G401.6 (cell line): ENCODE data around the gene TIMP1.

Source experiments
- FAIRE-seq: peaks from 2 replicates; lab custom pipeline; 2012; peaks lifted over from hg19 to GRCh38; lab: Jason Lieb, UNC

Gene TIMP1

DNA sequence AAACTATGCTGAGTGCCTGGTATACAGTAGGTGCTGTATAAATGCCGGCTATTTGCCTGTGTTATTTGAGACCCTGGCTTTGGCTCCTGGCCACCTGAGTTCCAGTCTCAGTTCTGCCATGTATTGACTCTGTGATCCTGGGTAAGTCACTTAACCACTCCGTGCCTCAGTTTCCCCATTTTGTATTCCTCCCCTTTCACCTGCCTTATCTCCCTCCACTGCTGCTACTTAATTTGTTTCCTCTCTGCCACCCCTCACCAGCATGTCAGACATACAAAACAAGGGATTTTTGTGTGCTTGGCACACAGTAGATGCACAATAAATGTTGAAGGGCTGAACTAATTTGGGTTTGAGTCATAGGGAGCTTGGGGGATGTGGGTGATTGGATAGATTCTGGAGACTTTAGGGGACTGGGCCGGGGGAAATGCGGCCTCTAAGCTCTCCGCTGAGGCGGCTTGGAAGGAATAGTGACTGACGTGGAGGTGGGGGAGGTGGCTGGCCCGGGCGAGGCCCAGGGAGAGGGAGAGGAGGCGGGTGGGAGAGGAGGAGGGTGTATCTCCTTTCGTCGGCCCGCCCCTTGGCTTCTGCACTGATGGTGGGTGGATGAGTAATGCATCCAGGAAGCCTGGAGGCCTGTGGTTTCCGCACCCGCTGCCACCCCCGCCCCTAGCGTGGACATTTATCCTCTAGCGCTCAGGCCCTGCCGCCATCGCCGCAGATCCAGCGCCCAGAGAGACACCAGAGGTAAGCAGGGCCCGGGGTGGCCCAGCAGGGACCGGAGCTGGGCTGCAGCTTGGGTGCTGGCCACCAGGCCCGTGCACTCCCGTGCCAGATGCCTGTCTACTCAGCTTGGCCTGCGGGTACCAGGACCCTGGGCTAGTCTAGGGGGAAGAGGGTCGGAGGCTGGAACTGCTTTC is at the start of gene TIMP1:
Gene TIMP1, plus strand, starts transcription at position 706 of the 917 bp plus-strand sequence. CDS start 980 bp downstream, outside the sequence.
- peak; percentile 98 for FAIRE-seq

DNA sequence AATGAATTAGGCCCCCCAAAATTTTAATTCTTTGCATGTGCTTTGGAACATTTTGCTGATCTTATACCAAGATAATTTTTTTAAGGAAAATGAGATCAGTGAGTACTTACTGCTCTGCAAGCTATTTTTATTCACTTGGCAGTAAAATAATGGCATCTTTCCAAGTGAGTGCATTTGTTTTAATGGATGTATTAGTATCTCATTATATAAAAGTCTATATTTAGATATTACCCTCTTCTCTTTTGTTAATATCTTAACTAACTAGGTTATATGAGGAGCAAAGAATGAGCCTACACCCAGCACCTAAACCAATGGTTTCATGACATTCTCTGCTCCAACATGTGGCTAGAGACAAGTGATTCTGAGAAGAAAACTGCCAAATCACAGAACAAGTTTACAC is 42.4 kb upstream of the TIMP1 start:
- FAIRE-seq: no peak

GRCh38 chrX:47540754-47541538 is 41.3 kb upstream of the TIMP1 start:
- FAIRE-seq: peak; percentile 98

GRCh38 chrX:47543496-47543895 is 38.7 kb upstream of the TIMP1 start:
- no peak for FAIRE-seq

GRCh38 chrX:47556045-47556623 is 26.1 kb upstream of the TIMP1 start:
- FAIRE-seq: peak; percentile 99

DNA sequence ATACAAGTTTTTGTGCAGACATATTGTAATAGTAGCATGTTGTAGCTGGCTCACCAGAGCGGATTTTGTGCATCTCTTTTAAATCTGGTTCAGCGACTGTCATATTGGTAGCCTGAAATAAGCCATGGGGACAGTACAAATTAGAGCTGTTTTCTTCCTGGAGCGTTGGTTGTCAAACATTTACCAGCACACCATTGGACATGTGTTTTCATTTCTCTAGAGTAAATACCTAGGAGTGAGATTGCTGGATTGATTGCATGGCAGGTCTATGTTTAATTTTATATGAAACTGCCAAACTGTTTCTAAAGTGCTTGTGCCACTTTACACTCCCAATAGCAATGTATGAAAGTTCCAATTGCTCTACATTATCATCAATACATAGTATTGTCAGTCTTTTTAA is 23.8 kb upstream of the TIMP1 start:
- FAIRE-seq: no peak

GRCh38 chrX:47560179-47560933 is 21.9 kb upstream of the TIMP1 start:
- no peak for FAIRE-seq

DNA sequence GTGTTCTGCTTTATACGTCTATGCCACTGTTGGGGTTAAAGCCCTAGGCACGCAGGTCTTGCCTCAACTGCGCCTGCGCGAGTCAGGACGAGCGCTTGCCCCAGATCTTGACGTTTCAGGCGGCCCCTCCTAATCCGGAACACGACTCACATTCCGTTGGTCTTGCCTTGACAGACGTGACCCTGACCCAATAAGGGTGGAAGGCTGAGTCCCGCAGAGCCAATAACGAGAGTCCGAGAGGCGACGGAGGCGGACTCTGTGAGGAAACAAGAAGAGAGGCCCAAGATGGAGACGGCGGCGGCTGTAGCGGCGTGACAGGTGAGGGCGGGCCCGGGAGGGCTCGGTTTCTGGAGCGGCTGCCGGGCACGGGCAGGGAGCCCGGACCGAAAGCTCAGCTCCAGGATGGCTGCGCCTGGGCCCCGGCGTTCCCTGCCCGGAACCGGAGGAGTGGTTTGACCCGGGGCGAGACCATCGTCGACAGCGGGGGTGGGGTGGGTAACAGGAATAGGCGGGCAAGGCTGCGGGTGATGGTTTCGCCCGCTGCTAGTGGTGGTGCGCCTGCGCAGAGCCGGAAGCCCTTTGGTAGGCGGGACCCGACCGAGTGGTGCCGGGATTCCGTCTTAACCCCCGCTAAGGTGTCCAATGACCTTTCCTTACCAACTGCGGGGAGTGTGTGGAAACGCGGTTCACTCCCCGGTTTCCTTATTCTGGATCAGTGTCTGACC is 21.1 kb upstream of the TIMP1 start, which contains the start of gene ARAF:
Gene ARAF, plus strand, starts transcription at position 272 of the 725 bp plus-strand sequence. CDS start 1,763 bp downstream, outside the sequence.
- FAIRE-seq: peak; percentile 99

DNA sequence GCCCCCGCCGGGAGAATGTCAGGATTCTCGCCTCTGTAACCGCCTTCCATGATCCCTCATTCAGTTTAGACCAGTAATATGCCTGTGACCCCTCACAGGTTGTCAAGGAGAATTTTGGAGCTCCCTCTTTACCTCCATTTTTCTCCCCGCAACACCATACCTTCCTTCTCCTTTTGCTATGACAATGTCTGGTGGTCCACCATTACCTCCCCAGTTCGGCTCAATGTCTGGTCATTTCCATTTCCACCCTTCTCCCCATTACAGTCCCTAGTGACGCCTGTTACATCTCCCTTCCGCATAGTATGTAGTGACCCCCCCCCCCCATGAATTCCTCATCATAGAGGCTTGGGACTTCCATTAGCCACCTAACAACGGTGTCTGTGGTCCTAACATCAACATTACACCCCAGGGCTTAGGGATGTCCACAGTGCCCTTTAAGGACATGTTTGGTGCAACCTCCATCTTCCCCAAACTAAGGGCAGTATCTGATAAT is 20.5 kb upstream of the TIMP1 start:
- no peak for FAIRE-seq

DNA sequence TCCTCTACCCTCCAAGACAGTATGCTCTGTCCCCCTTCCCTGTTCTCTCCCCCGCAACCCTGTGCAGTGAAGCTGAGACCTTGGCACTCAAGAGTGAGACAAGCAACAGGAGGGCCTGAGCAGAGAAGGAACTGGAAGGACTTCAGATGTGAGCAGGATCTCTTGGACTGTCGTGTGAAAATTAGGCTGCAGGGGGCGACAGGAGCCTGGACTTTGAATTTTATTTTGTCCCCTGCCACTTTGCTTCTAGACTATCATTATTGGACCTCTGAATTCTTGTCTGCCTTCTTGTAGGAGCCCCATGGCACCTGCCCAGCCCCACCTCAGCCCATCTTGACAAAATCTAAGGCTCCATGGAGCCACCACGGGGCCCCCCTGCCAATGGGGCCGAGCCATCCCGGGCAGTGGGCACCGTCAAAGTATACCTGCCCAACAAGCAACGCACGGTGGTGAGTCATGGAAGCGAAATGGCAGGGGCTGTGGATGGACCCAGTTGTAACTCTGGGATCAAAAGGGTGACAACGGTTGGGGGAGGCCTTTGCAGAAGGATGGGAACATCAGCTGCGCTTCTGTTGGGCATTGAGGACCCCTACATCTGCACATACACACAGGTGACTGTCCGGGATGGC is 19.5 kb upstream of the TIMP1 start:
- FAIRE-seq: no peak

- no peak for FAIRE-seq
Measured at GRCh38 chrX:47563801-47564315, 18.4 kb upstream of the TIMP1 start.

- no peak for FAIRE-seq
Measured at GRCh38 chrX:47564438-47565085, 17.7 kb upstream of the TIMP1 start.

DNA sequence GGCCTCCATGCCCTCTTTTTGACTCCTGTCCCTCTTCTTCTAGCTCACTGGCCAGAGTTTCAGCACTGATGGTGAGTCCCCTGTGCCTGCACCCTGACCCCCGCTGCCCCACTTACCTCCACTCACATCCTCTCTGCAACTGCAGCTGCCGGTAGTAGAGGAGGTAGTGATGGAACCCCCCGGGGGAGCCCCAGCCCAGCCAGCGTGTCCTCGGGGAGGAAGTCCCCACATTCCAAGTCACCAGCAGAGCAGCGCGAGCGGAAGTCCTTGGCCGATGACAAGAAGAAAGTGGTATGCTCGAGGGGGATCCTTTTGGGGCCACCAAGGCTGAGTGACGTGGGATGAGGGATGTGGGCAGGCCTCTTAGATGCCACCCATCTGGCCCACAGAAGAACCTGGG is 15.4 kb upstream of the TIMP1 start:
- FAIRE-seq: no peak

GRCh38 chrX:47568656-47569295 is 13.5 kb upstream of the TIMP1 start:
- no peak for FAIRE-seq

GRCh38 chrX:47570794-47571193 is 11.4 kb upstream of the TIMP1 start:
- FAIRE-seq: no peak

- FAIRE-seq: no peak
Measured at GRCh38 chrX:47571215-47571614, 11.0 kb upstream of the TIMP1 start.

- FAIRE-seq: no peak
Measured at GRCh38 chrX:47571896-47572295, 10.3 kb upstream of the TIMP1 start.

DNA sequence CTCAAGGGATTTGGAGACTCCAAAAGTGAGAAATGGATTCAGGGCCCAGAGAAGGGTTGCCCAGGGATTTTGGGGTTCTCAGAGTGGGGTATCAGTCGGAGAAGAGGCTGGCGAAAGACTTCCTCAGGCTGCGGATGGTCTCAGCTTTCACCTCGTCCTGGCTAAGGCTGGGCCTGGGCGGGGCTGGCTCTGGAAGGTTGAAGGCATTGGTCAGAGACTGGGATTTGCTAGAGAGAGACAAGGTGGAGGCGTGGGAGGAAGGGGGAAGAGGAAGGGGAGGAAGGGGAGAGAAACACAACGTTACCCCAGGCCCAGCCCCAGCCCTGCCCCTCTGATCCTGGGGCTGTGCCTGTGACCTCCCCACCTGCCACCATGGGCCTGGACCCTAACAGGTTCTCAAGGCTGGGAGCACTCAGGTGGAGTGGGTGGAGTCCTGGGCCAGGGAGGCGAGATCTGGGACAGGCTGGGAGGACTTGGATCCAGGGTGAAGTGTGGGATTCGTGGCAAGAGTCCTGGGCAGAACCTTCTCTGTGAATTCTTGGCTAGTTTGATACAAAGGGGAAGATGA is 9.4 kb upstream of the TIMP1 start:
- no peak for FAIRE-seq
